ENCODE data around the gene LPAR2. TPM values are rescaled to one million over a fixed set of nuclear protein-coding genes. Genes with fewer than 3 reads are reported as not detected.

The LPAR2 gene
- polyA plus RNA-seq (2011; rRNA removed) (1.5 and 2.2 TPM in 2 replicates), polyA plus RNA-seq (2017; fragmentation: RNase III; extraction: RNeasy Plus Mini Kit Qiagen cat#74134 plus additional on column Dnase treatment) (3.8 to 5.2 TPM (median 4.4 TPM) in 3 replicates), polyA minus RNA-seq (2011; rRNA and poly(A)+ RNA removed) (0.91 and 1.3 TPM in 2 replicates)
- polyA plus RNA-seq (2012; cell fraction: cytosol; rRNA removed), result 1.6 and 2.3 TPM in 2 replicates
- 15.8 and 16.3 TPM in 2 replicates for polyA plus RNA-seq (2012; cell fraction: nucleus; rRNA removed)

DNA sequence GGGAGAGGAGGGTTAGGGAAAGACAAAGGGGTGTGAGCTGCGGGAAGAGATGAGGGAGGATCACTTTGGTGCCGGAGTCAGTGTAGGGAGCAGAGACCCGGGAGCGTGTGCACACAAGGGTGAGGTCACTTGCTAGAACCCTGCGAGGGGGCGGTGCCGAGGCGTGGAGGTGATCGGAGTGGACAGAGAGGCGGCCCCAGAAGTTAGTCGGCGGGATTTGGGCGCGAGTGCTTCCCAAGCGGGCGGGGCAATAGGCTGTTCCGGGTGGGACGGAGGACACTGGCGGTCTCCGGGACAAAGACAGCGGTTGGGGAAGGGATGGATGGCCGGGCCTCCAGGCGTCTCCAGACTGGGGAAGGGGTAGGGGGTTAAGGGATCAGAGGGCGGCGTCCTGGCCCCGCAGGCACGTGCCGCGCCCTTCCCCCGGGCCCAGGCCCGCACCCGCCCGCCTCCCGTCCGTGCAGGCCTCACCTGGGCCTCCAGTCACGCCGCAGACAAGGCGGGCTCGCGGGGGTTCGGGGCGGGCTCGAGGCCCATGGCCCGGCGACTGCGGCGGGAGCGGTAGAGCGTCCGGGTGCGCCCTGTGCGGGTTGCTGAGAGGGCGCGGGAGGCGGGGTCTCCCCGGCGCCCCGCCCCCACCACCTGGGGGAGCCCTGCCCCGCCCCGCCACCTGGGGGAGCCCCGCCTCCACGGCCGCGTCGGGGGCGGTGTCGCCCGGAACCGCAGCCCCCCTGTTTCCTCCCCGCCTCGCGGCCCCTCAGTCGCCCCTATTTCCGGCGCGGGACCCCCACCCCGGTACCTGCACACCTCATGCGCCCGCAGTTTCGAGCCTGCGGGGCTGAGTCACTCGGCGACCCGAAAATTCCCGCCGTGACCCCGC is at the start of gene LPAR2:
Gene LPAR2 (minus strand): TSS at position 600 of the 880 bp plus-strand sequence. CDS start 945 bp downstream, outside the sequence.
- 36% methylated on average over 33 of the region's 87 CpGs for WGBS (ENCODE audit: missing lambda C conversion rate)
- DNase-seq (ENCODE audit: low read depth in 1 of 2, low spot score in 1 of 2), result peak in 1 of 2 experiments; percentile 35
- FAIRE-seq, result no peak
- Histone ChIP-seq H3K4me2 (peak within 1 kb of the TSS; percentile 83), H3K4me3 (peak within 1 kb of the TSS; percentile 49), H3K4me1 (no peaks in the 10 kb centered on the region), H3K27ac (peak within 1 kb of the TSS; percentile 47 to 79), H3K9me3 (no peaks in the 10 kb centered on the region)
- no peak for TF ChIP-seq KDM1A (IDR thresholded peaks at IDR 0.05; ENCODE audit: low read depth)
- TF ChIP-seq ZNF302 (CRISPR knock-in tag; IDR thresholded peaks at IDR 0.05), result no peak
- TF ChIP-seq CBX8 (IDR thresholded peaks at IDR 0.05), result no peak
- TF ChIP-seq, protein P1, sequence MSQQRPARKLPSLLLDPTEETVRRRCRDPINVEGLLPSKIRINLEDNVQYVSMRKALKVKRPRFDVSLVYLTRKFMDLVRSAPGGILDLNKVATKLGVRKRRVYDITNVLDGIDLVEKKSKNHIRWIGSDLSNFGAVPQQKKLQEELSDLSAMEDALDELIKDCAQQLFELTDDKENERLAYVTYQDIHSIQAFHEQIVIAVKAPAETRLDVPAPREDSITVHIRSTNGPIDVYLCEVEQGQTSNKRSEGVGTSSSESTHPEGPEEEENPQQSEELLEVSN (IDR thresholded peaks at IDR 0.05; ENCODE audit: borderline replicate concordance, low read depth), result no peak
- ATAC-seq, result peak; percentile 42 to 70; a peak in 4 of 6 replicates
- CTCF ChIA-PET, result interaction anchor here (1.1 to 1.7 kb wide), 4 partner anchors 16 to 95 kb away, joined by 4 to 7 read pairs (median 5); partner anchors contain the start of gene GMIP
- POLR2A ChIA-PET, result no interaction called here

DNA sequence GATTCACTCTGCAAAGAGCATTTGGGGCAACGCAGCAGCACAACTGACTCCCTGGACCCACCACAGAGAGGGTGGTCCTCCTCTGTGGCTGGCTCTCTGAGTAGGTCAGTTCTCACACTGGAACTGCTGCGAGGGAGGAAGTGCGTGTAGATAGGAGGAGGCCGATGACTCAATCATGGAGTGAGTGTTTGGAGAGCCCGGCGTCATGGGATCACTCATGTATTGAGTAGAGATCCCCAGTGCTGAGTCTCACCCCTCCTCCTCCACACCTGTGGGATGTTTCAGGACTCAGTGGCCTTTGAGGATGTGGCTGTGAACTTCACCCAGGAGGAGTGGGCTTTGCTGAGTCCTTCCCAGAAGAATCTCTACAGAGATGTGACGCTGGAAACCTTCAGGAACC is 49.6 kb upstream of the LPAR2 start:
- 88% methylated on average over 6 of the region's 7 CpGs for WGBS (ENCODE audit: missing lambda C conversion rate)
- POLR2A ChIA-PET, result no interaction called here
- DNase-seq (ENCODE audit: low read depth in 1 of 2, low spot score in 1 of 2) (no peak), FAIRE-seq (no peak), ATAC-seq (no peak)
- Histone ChIP-seq H3K9me3 (peaks cover 69% of the 10 kb centered on the region), H3K4me1 (no peaks in the 10 kb centered on the region), H3K4me3 (no peak overlapping the region), H3K27ac (no peak overlapping the region), H3K4me2 (no peak overlapping the region)
- no peak for TF ChIP-seq FOSB (CRISPR knock-in tag; IDR thresholded peaks at IDR 0.05)
- TF ChIP-seq, protein P2, sequence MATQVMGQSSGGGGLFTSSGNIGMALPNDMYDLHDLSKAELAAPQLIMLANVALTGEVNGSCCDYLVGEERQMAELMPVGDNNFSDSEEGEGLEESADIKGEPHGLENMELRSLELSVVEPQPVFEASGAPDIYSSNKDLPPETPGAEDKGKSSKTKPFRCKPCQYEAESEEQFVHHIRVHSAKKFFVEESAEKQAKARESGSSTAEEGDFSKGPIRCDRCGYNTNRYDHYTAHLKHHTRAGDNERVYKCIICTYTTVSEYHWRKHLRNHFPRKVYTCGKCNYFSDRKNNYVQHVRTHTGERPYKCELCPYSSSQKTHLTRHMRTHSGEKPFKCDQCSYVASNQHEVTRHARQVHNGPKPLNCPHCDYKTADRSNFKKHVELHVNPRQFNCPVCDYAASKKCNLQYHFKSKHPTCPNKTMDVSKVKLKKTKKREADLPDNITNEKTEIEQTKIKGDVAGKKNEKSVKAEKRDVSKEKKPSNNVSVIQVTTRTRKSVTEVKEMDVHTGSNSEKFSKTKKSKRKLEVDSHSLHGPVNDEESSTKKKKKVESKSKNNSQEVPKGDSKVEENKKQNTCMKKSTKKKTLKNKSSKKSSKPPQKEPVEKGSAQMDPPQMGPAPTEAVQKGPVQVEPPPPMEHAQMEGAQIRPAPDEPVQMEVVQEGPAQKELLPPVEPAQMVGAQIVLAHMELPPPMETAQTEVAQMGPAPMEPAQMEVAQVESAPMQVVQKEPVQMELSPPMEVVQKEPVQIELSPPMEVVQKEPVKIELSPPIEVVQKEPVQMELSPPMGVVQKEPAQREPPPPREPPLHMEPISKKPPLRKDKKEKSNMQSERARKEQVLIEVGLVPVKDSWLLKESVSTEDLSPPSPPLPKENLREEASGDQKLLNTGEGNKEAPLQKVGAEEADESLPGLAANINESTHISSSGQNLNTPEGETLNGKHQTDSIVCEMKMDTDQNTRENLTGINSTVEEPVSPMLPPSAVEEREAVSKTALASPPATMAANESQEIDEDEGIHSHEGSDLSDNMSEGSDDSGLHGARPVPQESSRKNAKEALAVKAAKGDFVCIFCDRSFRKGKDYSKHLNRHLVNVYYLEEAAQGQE (IDR thresholded peaks at IDR 0.05), result no peak
- TF ChIP-seq EHF (CRISPR knock-in tag; IDR thresholded peaks at IDR 0.05), result no peak
- no peak for TF ChIP-seq CHD4 (IDR thresholded peaks at IDR 0.05; ENCODE audit: borderline replicate concordance)
- no peak for TF ChIP-seq NPAS2 (CRISPR knock-in tag; IDR thresholded peaks at IDR 0.05; ENCODE audit: borderline replicate concordance)
- no peak for TF ChIP-seq EP300 (IDR thresholded peaks at IDR 0.05)
- no peak for TF ChIP-seq EHMT2 (IDR thresholded peaks at IDR 0.05; ENCODE audit: low read depth)
- TF ChIP-seq BHLHE40 (IDR thresholded peaks at IDR 0.05; ENCODE audit: low read depth, low read length), result no peak
- TF ChIP-seq CBX2 (IDR thresholded peaks at IDR 0.05; ENCODE audit: borderline replicate concordance, low read depth), result no peak
- no peak for TF ChIP-seq MAFK (IDR thresholded peaks at IDR 0.05; ENCODE audit: partially characterized antibody)
- no peak for TF ChIP-seq SMC3 (IDR thresholded peaks at IDR 0.05)
- no peak for TF ChIP-seq CHD2 (IDR thresholded peaks at IDR 0.05; ENCODE audit: low read length, partially characterized antibody)
- no peak for TF ChIP-seq RARB (CRISPR knock-in tag; IDR thresholded peaks at IDR 0.05)
- CTCF ChIA-PET, result no interaction called here

DNA sequence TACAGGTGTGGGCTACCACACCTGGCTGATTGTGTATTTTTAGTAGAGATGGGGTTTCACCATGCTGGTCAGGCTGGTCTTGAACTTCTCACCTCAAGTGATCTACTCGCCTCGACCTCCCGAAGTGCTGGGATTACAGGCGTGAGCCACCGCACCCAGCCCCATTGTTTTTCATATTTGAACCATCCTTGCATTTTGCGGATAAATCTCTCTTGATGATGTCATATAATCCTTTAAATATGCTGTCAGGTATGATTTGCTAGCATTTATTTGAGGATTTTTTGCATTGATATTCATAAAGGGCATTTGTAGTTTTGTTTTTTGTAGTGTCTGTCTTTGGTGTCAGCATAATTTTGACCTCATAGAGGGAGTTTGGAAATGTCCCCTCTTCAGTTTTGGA is 46.3 kb upstream of the LPAR2 start:
- no peak for FAIRE-seq
- CTCF ChIA-PET, result no interaction called here
- TF ChIP-seq ZNF302 (CRISPR knock-in tag; IDR thresholded peaks at IDR 0.05) (no peak), PHF8 (IDR thresholded peaks at IDR 0.05; ENCODE audit: borderline replicate concordance, low read depth) (no peak), NPAS2 (CRISPR knock-in tag; IDR thresholded peaks at IDR 0.05; ENCODE audit: borderline replicate concordance) (no peak), ESRRA (IDR thresholded peaks at IDR 0.05; ENCODE audit: borderline replicate concordance, low read length) (no peak), HOXA7 (CRISPR knock-in tag; IDR thresholded peaks at IDR 0.05) (no peak), RNF2 (IDR thresholded peaks at IDR 0.05; ENCODE audit: borderline replicate concordance, low read depth) (no peak), KDM1A (IDR thresholded peaks at IDR 0.05; ENCODE audit: low read depth) (no peak), POLR2AphosphoS2 (conservative IDR thresholded peaks at IDR 0.05; ENCODE audit: low read length) (no peak), CBX8 (IDR thresholded peaks at IDR 0.05) (no peak)
- TF ChIP-seq, protein P3, sequence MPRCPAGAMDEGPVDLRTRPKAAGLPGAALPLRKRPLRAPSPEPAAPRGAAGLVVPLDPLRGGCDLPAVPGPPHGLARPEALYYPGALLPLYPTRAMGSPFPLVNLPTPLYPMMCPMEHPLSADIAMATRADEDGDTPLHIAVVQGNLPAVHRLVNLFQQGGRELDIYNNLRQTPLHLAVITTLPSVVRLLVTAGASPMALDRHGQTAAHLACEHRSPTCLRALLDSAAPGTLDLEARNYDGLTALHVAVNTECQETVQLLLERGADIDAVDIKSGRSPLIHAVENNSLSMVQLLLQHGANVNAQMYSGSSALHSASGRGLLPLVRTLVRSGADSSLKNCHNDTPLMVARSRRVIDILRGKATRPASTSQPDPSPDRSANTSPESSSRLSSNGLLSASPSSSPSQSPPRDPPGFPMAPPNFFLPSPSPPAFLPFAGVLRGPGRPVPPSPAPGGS (IDR thresholded peaks at IDR 0.05), result no peak
- TF ChIP-seq, protein P4, sequence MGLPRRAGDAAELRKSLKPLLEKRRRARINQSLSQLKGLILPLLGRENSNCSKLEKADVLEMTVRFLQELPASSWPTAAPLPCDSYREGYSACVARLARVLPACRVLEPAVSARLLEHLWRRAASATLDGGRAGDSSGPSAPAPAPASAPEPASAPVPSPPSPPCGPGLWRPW (IDR thresholded peaks at IDR 0.05), result no peak
- TF ChIP-seq, protein P5, sequence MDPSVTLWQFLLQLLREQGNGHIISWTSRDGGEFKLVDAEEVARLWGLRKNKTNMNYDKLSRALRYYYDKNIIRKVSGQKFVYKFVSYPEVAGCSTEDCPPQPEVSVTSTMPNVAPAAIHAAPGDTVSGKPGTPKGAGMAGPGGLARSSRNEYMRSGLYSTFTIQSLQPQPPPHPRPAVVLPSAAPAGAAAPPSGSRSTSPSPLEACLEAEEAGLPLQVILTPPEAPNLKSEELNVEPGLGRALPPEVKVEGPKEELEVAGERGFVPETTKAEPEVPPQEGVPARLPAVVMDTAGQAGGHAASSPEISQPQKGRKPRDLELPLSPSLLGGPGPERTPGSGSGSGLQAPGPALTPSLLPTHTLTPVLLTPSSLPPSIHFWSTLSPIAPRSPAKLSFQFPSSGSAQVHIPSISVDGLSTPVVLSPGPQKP (IDR thresholded peaks at IDR 0.05; ENCODE audit: low read depth, low read length), result no peak

More for the DNA sequence above, 46.3 kb upstream of the LPAR2 start:
- Histone ChIP-seq H3K4me3 (no peak overlapping the region), H3K4me2 (no peak overlapping the region), H3K27ac (no peak overlapping the region), H3K4me1 (peaks cover 4% of the 10 kb centered on the region; the same call in 1 of the 3 replicates), H3K9me3 (peaks cover 51% of the 10 kb centered on the region)
- no peak for DNase-seq (ENCODE audit: low read depth in 1 of 2, low spot score in 1 of 2)
- WGBS (ENCODE audit: missing lambda C conversion rate), result 90% methylated on average over 6 of the region's 6 CpGs
- ATAC-seq, result no peak
- POLR2A ChIA-PET, result no interaction called here

Data from A549 (cell line).